Body of pancreas (tissue), 4 donors: ENCODE data around the gene NKX2-3. TPM values are rescaled to one million over a fixed set of nuclear protein-coding genes. Genes with fewer than 3 reads are reported as not detected.

Experiments
- ATAC-seq: fragments of 150-250 bp; one replicate; pipeline ENCODE4 v1.9.1; 2016
- DNase-seq, 4 donors: peaks; one replicate each; pipeline ENCODE4 v3.0.0-alpha.2; 2019
- H3K27ac ChIP-seq, 4 donors: fragments of 200-600 bp; sonication (generic); 1 replicate in 3 of 4; 2 replicates in 1 of 4; pipeline versions ENCODE4 v1.5.1 to v1.6.1; 2016 to 2019; ENCODE audit warnings: mild to moderate bottlenecking in 1 of 4, mixed read lengths in 1 of 4, moderate library complexity in 1 of 4
- H3K27me3 ChIP-seq, 2 donors: fragments of 200-600 bp; sonication (generic); one replicate each; pipeline ENCODE4 v1.6.0; 2016; ENCODE audit warnings: mild to moderate bottlenecking in 1 of 2
- H3K36me3 ChIP-seq, 2 donors: fragments of 200-600 bp; sonication (generic); replicated peaks in 1 of 2; 2 replicates each; pipeline ENCODE4 v1.5.1; 2016; ENCODE audit warnings: low read depth in 2 of 2; ENCODE audit not compliant: insufficient read depth in 1 of 2
- H3K4me1 ChIP-seq: fragments of 200-600 bp; sonication (generic); one replicate; pipeline ENCODE4 v1.6.0; 2016
- H3K4me3 ChIP-seq, 2 donors: fragments of 200-600 bp; sonication (generic); 1 replicate in 1 of 2; 2 replicates in 1 of 2; pipeline ENCODE4 v1.5.1; 2016 to 2019
- H3K9me3 ChIP-seq, 3 donors: fragments of 200-600 bp; sonication (generic); 1 replicate in 2 of 3; 2 replicates in 1 of 3; pipeline ENCODE4 v1.5.1; 2016
- POLR2A ChIP-seq, 3 donors: fragments of 450-650 bp; IDR thresholded peaks; one replicate each; pipeline ENCODE4 v1.6.1; 2016; ENCODE audit warnings: antibody characterized with exemption in 3 of 3, mild to moderate bottlenecking in 2 of 3
- WGBS, 2 donors: methylation state at CpG; one replicate each; pipeline ENCODE4 v1.1.5; 2017; 5-methylcytosine and 5-hydroxymethylcytosine counted together
- intact Hi-C: fragments of 100-400 bp; cut with DNase I; formaldehyde crosslinking; loops from one replicate; pipeline ENCODE4 v1.15.1; 2023
- total RNA-seq, 2 donors: library from RNA; depleted of rRNA; stranded (reverse); fragments of >200 nt; gene quantifications; one replicate each; pipeline ENCODE4 v1.1.0, GENCODE V29; 2016
- TF ChIP-seq, protein P1 (sequence below), 7 experiments: fragments of 450-650 bp in 4 of 7; fragments of 200-600 bp in 3 of 7; sonication (generic) in 3 of 7; IDR thresholded peaks; one replicate each; pipeline ENCODE4 v1.5.1; 2016 to 2019; ENCODE audit warnings: antibody characterized with exemption in 7 of 7

Gene NKX2-3
- total RNA-seq, 2 donors from 2014 or later, result 2.9 TPM; not detected in 1

- H3K27ac ChIP-seq, result no peak overlapping the region
- WGBS, 2 donors, result 47 to 48% methylated on average over 6 of the region's 6 CpGs
- no peaks in the 10 kb centered on the region for H3K4me1 ChIP-seq
- ATAC-seq, result no peak
- TF ChIP-seq, protein P1, sequence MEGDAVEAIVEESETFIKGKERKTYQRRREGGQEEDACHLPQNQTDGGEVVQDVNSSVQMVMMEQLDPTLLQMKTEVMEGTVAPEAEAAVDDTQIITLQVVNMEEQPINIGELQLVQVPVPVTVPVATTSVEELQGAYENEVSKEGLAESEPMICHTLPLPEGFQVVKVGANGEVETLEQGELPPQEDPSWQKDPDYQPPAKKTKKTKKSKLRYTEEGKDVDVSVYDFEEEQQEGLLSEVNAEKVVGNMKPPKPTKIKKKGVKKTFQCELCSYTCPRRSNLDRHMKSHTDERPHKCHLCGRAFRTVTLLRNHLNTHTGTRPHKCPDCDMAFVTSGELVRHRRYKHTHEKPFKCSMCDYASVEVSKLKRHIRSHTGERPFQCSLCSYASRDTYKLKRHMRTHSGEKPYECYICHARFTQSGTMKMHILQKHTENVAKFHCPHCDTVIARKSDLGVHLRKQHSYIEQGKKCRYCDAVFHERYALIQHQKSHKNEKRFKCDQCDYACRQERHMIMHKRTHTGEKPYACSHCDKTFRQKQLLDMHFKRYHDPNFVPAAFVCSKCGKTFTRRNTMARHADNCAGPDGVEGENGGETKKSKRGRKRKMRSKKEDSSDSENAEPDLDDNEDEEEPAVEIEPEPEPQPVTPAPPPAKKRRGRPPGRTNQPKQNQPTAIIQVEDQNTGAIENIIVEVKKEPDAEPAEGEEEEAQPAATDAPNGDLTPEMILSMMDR (IDR thresholded peaks at IDR 0.05), result no peak
- TF ChIP-seq POLR2A (IDR thresholded peaks at IDR 0.05), result no peak
- no peaks in the 10 kb centered on the region for H3K27me3 ChIP-seq
- H3K9me3 ChIP-seq, result no peaks in the 10 kb centered on the region
- intact Hi-C loops, result no loop called here
- DNase-seq, result no peak
- no peaks in the 10 kb centered on the region for H3K36me3 ChIP-seq
- H3K4me3 ChIP-seq, result no peak overlapping the region
These were observed 23.2 kb downstream of the NKX2-3 start for GRCh38 chr10:99555825-99556523.

DNA sequence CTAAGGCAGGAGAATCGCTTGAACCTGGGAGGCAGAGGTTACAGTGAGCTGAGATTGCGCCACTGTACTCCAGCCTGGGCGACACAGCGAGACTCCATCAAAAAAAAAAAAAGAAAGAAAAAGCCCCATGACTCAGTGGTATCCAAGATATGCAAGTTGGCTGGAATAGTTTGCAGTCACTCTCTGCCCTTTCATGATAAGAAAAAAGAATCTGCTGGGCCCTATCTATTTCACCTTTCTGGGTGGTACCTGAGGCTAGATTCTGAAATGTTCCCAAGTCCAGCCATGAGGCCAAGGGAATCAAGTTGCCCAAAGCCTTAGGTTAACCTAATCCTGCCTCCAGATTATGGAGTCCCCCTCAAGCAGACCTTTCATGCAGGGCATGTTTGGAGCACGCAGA is 24.3 kb downstream of the NKX2-3 start:
- intact Hi-C loops, result no loop called here
- no peaks in the 10 kb centered on the region for H3K36me3 ChIP-seq
- no peak for ATAC-seq
- WGBS, 2 donors, result 80 to 87% methylated on average over 5 of the region's 5 CpGs
- no peak for DNase-seq
- no peak for TF ChIP-seq POLR2A (IDR thresholded peaks at IDR 0.05)
- TF ChIP-seq, protein P1 (IDR thresholded peaks at IDR 0.05), result no peak
- no peak overlapping the region for H3K27ac ChIP-seq
- no peaks in the 10 kb centered on the region for H3K4me1 ChIP-seq
- H3K27me3 ChIP-seq, result no peaks in the 10 kb centered on the region
- no peak overlapping the region for H3K4me3 ChIP-seq
- H3K9me3 ChIP-seq, result no peaks in the 10 kb centered on the region

DNA sequence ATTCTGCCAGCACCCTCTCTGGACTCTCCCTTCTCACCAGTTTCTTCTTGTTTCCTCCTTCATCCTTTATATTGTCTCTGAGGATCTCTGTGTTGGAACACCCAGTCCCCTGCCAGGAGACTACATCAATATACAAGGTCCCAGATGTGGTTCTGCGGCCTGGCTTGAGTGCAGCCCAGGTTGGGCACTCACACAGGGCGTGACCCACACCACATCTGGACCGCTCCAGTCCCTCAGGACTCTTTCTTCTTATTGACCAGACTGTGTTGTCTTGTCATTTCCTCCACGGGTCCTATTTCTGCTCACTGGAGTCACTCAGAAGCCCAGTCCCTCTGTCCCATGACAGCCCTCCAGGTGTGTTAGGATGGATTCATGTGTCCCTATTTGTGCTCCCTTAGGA is 26.0 kb downstream of the NKX2-3 start:
- no peak overlapping the region for H3K4me3 ChIP-seq
- no peak for ATAC-seq
- no peak for TF ChIP-seq POLR2A (IDR thresholded peaks at IDR 0.05)
- TF ChIP-seq, protein P1 (IDR thresholded peaks at IDR 0.05), result no peak
- no peaks in the 10 kb centered on the region for H3K9me3 ChIP-seq
- H3K27me3 ChIP-seq, result no peaks in the 10 kb centered on the region
- H3K4me1 ChIP-seq, result no peaks in the 10 kb centered on the region
- intact Hi-C loops, result no loop called here
- no peaks in the 10 kb centered on the region for H3K36me3 ChIP-seq
- no peak overlapping the region for H3K27ac ChIP-seq
- WGBS, 2 donors, result 52 to 78% methylated on average over 4 of the region's 4 CpGs
- DNase-seq, result no peak

DNA sequence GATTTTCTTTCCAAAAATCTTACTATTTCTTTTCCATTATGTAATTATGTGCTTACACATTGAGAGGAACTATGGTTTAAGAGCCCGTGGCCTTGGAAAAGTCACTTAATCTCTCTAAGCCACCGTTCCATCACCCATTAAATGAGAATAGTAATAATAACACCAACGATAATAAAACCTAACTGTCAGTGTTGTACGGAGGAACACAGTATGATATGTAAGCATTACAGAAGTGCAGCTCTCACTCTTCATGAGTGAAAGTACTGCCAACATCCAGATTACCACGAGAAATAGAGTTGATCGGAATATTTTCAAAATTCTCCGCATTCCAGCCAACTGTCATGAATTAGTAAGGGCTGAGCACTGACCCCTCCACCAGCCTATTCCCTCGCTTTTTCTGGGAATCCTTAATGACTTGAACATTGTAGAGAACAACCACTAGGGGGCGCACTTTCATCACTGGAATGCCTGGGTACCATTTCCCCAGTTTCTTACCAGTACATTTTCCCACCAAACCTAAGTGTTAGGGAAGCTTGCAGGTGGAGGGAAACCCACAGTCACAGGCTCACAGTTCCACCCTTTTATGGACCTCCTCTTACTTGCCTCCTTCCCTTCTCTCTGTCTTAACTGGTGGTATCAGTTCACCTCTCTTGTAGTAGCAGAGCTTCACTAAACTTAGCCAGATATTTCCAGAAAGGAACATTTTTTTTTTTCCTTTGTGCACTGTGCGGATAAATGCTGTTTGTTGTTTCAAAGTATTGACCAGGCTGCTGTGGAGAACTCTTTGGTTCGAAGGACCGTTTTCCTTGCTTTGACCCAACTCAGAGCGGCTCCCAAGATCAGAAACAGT is 27.8 kb downstream of the NKX2-3 start:
- ATAC-seq, result peak; percentile 33
- WGBS, 2 donors, result 24 to 25% methylated on average over 13 of the region's 13 CpGs
- no peak overlapping the region for H3K4me3 ChIP-seq
- TF ChIP-seq, protein P1 (IDR thresholded peaks at IDR 0.05), result peak; percentile 24 to 67 (median 52)
- TF ChIP-seq POLR2A (IDR thresholded peaks at IDR 0.05), result no peak
- H3K4me1 ChIP-seq, result no peaks in the 10 kb centered on the region
- no peaks in the 10 kb centered on the region for H3K36me3 ChIP-seq
- H3K27ac ChIP-seq, result no peak overlapping the region
- DNase-seq, result peak; percentile 37 to 47 (median 40)
- no peaks in the 10 kb centered on the region for H3K9me3 ChIP-seq
- intact Hi-C loops, result no loop called here
- H3K27me3 ChIP-seq, result no peaks in the 10 kb centered on the region
